ENCODE data around the gene CTH.

DNA sequence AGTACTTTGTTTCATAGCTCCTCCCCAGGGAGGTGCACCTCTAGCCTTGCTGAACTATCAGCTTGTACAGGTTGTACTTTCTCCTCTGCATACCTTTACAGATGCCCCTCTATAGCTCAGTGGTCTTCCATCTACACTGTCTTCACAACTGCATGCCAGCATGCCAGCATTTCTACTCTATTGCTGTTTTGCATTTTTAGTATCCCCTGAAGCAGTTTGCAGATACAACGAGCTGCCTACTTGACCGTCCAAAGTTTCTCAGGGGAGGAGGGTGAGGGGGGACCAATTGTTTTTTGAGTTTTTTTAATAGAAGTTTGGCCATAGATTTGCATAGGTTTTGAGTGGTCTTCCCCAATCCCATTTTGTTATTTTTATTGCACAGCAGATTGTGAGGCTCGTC lies 27.6 kb upstream of the CTH start:
- TF ChIP-seq CTCF (IDR thresholded peaks at IDR 0.05; ENCODE audit: low read depth, low read length, poor library complexity, severe bottlenecking) (no peak), EZH2phosphoT487 (IDR thresholded peaks at IDR 0.05; ENCODE audit: borderline replicate concordance, low read length) (no peak)

Data from DOHH2 (cell line).